COLO668 (cell line): ENCODE results near the gene FSHR.

Experiments used
- DNase-seq: peaks from one replicate; lab custom pipeline; 2025; ENCODE audit not compliant: unreplicated experiment; lab: John Stamatoyannopoulos, UW

FSHR gene

DNA sequence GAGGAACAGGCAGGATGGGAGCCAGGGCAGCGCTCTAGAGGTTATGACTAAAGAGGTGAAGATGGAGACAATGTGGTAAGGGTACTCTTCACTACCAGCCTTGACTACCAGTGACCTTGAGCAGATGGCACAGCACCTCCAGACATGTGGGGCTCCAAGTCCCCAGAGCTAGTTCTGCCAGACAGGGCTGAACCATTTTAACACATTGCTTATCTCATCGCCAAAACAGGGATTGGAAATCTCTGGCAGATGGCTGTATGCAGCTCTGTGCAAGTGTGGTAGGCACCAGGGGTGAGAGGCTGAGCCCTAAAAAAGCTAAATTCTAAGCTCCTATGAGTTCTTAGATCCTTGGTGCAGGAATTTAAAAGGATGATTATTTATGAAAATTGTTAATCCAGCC is 41.3 kb downstream of the FSHR start:
- no peak for DNase-seq

DNA sequence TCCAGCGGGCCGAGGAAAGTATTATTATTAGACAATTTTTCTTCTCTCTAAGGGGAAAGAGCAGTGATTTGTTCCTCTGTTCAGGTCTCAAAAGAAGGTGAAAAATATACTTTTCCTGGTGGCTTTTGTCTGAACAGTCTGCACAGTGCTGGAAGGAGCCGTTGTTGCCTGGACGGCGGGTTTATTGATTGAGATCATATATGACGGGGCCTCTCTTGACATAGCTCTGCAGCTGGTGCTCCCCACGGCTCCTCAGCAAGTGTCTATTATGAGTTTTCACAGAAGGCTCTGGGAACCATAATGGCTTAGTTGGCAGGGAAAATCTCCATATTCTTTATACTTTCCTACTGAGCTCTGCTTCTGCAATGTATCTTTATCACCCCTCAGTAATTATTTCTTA is 42.9 kb downstream of the FSHR start:
- no peak for DNase-seq

DNA sequence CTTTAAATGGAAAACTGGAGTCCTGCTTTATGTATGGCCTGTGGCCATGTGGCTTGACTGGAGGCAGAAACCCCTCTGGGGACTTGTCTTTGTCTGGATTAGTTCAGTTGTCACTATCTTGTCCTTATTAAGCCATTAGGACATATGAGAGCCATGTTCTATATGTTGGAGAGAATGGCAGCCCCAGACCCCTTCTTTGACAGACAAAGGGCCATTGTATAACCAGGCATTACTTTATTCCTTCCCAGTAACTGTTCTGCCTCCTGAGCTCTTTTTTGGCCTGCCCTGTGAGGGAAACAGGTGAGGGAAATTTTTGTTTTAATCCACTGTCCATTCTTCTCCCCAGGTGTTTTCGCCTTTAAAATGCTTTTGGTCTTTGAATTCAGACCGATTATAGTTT is 43.3 kb downstream of the FSHR start:
- DNase-seq, result no peak

DNA sequence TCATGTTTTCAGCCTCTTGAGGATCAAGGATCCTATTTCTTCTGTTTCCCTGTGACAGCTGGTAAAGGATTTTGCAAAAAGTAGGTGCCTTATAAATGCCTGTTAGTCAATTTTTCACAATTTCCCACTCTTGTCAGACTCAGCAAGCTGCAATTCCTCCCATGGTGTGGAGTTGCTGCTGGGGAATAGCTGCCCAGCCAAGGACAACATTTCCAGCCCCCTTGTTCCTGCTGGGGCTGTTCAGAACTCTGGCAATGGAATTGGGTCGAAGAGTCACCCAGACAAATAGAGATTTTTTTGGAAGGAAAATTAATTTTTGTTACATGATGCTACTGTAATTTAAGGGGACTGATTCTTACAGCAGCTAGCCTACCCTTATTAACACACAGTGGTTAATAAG is 43.7 kb downstream of the FSHR start:
- no peak for DNase-seq

DNA sequence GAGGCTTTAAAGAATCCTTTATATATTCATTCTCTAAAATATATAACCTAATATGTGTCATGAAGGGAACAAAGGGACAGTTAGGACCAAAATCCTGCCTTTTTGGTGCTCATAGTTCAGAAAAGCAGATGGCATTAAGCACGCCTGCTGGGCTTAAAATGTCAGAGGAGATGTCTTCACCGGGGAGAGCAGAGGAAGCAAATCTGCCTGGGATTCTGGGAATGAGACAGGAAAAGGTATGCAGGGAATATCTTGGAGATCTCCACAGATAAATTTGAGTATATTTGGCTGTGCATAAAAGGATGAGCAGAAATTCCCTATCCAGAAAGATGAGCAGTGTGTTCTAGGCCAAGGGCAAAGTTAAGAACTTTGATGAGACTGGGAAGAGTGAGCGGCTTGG is 45.5 kb downstream of the FSHR start:
- DNase-seq, result no peak

DNA sequence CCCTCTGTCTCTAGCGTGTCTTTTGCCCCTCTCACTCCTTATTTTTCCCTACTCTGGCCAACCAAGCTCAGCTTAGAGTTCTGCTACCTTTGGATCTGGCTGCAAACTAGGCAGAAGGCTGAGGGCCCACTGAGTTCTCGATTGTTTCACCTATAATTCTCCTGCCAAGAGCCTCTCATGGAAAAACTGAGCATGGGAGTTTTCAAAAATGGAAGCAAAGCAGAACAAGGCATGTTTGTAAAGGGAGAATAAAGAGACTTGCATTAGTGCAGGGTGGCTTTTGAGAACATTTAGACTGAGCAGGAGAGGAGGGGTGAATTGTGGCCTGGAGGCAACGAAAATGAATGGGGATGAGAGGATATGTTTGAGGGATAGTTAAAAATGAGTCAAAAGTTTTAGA is 45.9 kb downstream of the FSHR start:
- no peak for DNase-seq

DNA sequence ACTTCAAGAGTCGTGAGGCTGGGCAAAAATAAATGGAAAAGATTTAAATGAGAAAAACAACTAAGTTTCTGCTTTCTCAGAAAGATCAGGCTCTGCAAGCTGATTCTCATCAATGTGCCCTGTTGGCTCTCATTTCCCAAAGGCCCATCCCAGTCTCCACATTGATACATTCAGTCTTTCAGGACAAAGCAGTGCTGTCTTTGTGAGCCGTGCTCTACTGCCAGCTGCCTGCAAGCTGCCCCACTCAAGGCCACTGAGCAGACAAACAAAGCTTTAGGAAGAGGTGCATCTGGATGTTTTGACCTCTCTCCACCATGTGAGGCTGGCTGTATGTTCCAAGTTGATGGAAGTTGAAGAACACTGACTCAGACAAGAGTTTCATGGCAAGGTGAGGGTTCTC is 48.8 kb downstream of the FSHR start:
- no peak for DNase-seq

DNA sequence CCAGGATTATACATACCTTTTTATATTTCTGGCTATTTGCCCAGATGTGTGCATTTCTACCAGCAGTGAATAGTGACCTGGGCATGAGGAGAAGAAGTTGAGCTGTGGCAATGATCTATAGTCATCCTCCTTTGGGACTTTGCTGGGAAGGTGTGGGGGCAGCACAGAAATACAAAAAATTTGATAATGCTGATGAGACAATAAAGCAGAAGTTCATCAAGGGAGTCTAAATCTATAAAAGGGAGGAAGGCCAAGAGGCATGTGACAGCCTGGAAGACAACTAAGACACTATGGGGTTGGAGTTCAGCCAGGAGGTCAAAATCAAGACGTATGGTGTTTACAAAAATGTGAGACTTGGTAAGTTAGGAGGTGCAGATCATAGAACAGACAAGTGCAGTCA is 52.2 kb downstream of the FSHR start:
- no peak for DNase-seq

DNA sequence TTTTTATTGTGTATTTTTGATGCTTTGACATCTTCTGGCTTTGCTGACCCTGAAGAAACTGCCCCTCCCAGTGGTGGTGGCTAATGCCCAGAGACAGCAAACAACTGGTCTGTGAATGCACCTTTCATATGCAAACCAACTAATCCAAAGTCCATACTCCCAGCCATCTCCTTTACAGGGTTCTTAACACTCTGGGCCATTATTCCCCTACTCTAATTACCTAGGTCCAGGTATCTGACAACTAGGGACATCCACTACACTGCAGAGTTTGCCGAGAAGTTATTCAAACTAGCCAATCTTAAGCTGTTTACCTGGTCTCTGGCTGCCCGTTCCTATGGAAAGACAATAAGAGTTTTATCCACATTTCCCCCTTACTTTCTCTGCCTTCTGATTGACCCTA is 73.6 kb downstream of the FSHR start:
- no peak for DNase-seq

DNA sequence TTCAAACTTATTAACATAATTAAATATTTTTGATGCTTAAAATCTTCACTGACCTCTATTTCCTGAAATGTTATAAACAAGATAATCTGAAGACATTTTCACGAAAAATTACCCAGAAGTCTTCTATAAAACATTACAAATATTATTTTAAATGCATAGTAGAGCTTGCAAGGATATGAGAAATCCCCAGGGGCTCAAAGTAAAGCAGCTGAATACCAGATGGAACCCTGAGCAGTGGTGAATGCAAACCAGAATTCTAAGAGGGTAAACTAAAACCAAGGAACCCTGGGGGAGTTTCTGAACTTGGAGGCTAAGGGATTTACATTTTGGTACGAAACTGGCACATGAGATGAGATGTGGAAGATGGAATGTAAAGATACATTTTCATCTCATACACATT is 83.6 kb downstream of the FSHR start:
- no peak for DNase-seq

DNA sequence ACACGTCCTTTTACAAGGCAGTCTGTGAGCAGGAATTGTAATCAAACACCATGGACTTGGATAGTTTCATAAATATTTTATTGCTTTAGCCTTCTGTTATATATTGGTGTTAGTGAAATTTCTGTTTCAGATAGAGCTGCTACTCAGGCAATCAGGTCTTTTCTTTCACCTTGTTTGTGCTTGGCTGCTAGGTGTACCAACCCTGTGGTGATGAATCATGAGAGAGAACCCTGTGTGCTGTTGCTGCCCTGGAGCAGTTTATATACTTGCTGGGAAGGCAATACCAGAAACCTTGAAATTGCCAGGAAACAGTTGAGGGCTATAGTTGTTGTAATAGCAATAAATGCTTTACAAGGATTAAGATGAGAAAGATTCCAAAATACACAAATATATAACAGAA is 84.5 kb downstream of the FSHR start:
- DNase-seq, result no peak

DNA sequence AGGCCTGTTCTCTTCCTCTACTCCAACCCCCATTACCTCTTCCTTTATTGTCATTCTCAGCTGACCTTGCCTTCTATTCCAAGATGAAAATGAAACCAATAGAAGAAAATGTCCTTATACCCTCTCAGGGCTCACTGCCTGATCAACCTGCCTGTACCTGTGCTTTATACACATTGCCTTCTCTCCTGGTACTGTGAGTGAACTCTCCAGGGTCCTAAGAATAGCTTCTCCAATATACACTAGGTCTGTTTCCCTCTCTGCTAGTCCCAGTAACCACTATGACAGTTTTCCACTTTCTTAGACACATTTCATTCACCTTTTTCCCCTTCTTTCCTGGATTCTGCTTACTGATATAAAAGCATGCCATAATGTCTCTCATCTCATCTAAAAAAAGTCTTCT is 85.7 kb downstream of the FSHR start:
- no peak for DNase-seq

DNA sequence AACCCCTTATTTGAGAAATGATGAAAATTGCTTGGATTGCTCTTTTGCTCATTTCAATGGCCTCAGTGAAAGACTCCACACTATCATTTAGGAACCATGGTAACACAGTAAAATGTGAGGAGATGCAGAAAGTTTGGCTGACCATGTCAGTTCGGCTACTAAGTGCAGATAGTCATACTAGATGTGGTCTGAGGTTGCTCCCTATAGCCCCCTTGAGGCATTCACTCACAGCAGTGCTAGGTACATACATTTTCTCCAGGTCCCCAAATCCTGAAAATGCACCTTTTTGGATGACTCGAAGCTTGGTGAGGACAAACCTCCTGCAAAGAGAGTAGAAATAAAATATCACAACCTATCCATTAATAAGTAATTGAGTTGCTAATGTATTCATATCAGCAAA is 86.3 kb downstream of the FSHR start:
- DNase-seq, result no peak

DNA sequence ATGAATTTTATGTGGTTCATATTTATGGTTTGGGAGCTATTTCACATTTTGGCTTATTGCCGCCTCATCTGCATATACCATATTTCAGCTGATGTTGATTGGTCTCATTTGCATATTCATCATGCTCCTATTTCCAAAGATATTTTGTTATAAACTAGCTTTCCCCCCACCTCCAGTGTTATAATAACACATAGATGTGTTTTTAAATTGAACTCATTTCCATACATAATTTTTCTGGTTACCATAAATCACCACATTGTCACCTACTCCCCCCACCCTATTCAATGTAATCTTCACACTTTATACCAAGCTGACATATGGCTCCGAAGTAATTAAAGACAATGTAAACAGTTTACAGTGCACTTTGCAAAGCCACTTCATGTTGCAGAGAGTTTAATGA is 101.2 kb downstream of the FSHR start:
- no peak for DNase-seq

DNA sequence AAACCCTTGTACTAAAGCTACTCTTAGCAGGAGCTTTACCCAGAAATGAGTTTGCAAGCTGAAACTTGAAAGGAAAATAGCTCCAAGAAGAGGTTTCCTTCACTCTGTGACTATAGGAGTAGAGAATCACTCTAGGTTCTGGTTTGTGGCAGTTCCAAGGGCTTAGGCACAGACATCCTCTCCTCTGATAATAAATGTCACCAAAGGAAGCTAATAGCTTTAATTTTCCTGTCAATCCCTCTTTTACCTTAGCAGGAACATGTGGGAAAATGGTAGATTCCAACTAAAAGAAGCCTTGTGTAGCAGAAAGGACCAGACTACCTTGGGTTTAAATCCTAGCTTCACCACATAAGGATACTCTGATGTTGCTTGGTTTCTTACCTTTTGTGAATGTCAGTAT is 104.0 kb downstream of the FSHR start:
- no peak for DNase-seq

DNA sequence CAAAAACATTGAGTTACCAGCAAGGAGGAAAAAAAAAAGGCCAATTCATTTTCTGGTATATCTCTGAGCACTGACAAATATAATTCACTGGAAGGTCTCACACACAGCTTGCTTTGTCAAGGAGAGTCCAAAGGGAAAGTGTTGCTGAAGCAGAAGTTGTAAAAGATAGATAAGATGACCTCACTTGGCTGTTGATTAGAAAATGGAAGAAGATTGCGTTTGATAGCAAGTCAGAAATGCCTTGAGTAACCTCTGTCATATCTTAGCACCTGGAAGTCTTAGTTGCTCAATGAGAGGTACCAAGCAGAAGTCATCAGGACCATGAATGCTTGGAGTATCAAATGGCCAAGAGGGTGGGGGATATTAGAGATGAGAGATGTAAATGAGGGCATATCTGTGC is 105.2 kb downstream of the FSHR start:
- no peak for DNase-seq

DNA sequence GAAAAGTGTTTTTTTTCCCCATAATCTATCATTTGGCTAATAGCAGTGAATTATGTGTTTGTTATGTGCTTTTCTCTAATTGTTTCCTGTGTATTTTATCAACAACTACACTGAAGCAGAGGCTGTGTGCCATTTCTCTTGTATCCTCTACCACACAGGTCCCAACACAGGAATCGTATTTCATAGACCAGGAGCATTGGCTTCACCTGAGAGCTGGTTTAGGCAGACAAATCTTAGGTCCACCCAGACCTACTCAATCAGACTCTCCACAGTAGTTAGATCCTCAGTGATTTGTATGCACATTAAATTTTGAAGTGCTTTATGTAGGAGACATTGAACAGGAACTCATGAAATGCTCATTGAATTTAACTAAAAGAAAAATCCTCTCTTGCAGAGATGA is 109.2 kb downstream of the FSHR start:
- no peak for DNase-seq

DNA sequence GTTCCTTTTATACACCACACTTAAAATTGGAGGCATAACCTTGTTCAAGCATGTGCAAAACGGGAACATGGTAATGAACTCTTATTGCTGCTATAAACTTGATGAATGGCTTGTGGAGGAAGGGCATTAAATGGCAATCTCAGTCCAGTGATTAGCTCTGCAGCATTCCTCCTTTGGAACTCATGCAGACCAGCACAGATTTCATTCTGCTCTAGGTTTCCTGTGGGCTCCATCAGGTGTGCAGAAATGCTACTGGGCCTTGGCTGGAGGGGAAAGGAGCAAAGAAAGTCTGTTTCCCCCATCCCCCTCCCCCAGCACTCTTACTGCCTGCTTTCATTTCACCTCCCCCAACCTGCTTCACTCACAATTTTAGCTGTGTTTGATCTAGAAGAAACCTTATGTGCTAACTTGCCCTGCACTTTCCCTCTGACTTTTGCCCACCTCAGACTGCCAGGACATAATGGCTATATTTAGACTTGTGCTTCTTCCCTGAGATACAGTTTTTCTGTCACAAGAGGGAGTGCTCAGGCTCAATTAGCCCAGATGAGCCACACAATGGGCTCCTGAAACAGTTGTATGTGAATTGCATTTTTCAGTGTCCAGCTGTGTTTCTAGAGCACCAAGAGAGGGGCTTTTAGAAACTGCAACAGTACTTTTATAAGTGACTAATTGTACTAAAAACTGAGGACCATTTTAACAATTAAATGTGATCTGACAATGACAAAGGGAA is 109.8 kb downstream of the FSHR start:
- no peak for DNase-seq

DNA sequence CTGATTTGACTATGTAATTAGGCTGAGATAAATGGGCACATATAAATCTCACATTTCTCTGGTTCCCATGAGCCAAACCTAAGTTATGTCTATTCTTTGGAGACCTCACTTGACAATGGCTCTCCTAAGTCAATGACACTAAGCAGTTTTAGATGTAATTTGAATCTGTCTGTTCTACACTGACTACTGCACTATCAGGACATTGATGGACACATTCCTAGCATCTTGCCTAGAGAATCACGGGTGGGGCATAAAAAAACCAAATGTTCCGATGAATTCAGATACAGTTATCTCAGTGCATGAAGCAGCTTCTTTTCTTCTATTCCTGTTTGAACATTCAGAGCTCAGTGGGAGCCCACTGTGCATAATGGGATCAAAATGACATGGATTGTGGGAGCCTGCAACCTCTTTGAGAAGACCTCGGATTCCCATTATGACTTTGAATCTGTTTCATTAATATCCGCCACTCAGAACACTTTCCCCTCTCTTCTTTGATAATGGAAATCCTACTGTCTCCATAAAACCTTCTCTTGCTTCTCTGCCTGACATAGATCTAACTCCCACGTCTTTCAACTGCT is 110.8 kb downstream of the FSHR start:
- no peak for DNase-seq

DNA sequence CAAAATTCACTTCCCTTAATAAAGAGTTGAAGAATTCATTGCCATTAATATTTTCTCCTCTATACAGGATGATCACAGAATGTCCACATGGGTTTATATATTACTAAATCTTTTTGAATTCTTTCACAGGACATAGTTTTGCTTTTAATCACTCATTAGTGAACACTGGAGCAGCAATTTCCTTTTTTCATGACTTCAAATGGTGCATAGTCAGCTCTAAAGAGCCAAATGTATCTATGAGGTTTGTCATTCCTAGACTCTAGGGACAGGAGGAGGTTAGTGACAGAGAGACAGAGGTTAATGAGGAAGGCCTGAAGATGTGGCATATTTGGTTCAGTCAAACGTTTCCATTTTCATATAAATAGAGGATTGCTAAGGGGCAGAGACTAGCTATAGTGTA is 111.8 kb downstream of the FSHR start:
- DNase-seq, result no peak

DNA sequence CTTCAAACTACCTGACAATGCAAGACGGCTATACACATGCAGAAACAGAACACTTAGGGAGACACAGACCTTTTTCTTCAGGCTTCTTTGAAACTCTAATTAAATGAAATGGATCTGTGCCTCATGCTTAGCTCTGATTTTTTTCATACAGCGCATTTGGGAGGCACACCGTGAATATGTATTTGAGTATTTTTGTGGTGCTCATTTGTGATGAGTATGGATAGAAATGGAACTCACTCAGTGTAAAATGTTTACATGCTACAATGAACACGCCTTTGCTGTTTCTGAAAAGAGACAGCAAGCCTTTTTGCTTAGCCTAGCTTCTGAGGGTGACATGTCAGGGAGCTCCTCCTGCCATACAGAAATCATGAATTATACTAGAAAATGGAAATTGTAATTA is 113.3 kb downstream of the FSHR start:
- DNase-seq, result no peak

DNA sequence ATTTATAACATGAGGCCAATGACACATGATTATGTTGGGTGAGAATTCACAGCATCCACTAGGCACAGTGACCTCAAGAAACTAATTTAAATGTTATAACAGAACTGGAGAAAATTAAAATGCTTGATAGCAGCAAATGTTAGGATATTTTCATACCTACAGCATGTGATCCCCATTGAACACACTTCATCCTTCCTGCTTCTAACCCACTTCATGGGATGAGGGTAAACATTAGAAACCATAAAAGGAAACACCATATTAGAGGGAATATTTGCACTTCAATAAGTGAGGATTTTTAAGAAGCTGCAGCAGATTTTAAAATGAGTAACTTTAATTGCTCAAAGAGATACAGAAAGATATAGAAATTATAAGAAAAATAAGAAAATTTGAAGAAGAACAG is 117.1 kb downstream of the FSHR start:
- DNase-seq, result no peak

DNA sequence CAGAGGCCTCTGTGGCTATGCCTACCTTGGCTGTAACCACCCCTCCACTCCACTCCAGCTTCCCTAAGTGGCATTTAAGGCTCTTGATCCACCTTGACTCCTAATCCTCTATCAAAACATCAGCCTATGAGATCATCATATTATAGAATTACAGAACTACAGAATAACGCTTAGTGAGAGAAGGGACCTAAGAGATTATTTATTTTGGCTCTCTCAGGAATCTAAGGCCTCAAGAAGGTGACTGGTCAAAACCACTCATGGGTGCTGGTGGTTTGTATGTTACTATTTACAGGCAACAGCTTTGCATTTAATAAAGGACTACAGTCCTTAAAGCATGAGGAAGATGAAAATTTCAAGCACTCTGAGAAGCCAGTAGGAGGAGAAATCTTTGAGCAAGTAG is 118.8 kb downstream of the FSHR start:
- no peak for DNase-seq
